ENCODE measurements around the gene ZNF213.

The ZNF213 gene

GRCh38 chr16:3118204-3118790, 16.5 kb upstream of the ZNF213 start:
- H3K27ac Mint-ChIP-seq = no peak overlapping the region
- no peaks in the 10 kb centered on the region for H3K9me3 Mint-ChIP-seq
- no peaks in the 10 kb centered on the region for H3K27me3 Mint-ChIP-seq
- H3K4me1 Mint-ChIP-seq = peaks cover 4% of the 10 kb centered on the region
- H3K4me3 Mint-ChIP-seq = no peak overlapping the region
- no peak for DNase-seq
- no peak for ATAC-seq

- Mint-ChIP-seq H3K27me3 (no peaks in the 10 kb centered on the region), H3K4me1 (peaks cover 9% of the 10 kb centered on the region), H3K4me3 (no peak overlapping the region), H3K9me3 (no peaks in the 10 kb centered on the region), H3K27ac (no peak overlapping the region)
- DNase-seq (no peak), ATAC-seq (no peak)
Observed at GRCh38 chr16:3118846-3119245, 16.0 kb upstream of the ZNF213 start.

GRCh38 chr16:3119286-3119685, 15.5 kb upstream of the ZNF213 start:
- Mint-ChIP-seq H3K4me1 (peaks cover 10% of the 10 kb centered on the region), H3K9me3 (no peaks in the 10 kb centered on the region), H3K27ac (no peak overlapping the region), H3K27me3 (no peaks in the 10 kb centered on the region), H3K4me3 (no peak overlapping the region)
- no peak for DNase-seq
- ATAC-seq = no peak

GRCh38 chr16:3119701-3120408, 15.0 kb upstream of the ZNF213 start:
- no peak for DNase-seq
- Mint-ChIP-seq H3K9me3 (no peaks in the 10 kb centered on the region), H3K4me1 (peaks cover 15% of the 10 kb centered on the region), H3K4me3 (no peak overlapping the region), H3K27ac (no peak overlapping the region), H3K27me3 (no peaks in the 10 kb centered on the region)
- no peak for ATAC-seq

GRCh38 chr16:3120435-3120834, 14.4 kb upstream of the ZNF213 start:
- Mint-ChIP-seq H3K9me3 (no peaks in the 10 kb centered on the region), H3K4me3 (no peak overlapping the region), H3K27me3 (no peaks in the 10 kb centered on the region), H3K4me1 (peaks cover 21% of the 10 kb centered on the region), H3K27ac (no peak overlapping the region)
- DNase-seq = no peak
- ATAC-seq = no peak

GRCh38 chr16:3121851-3122467, 12.9 kb upstream of the ZNF213 start:
- H3K9me3 Mint-ChIP-seq = no peaks in the 10 kb centered on the region
- peaks cover 28% of the 10 kb centered on the region for H3K4me1 Mint-ChIP-seq
- DNase-seq = no peak
- H3K4me3 Mint-ChIP-seq = no peak overlapping the region
- no peak for ATAC-seq
- no peaks in the 10 kb centered on the region for H3K27me3 Mint-ChIP-seq
- peak overlapping the region in 1 of 2 donors; percentile 96 for H3K27ac Mint-ChIP-seq

- DNase-seq = no peak
- no peak for ATAC-seq
- Mint-ChIP-seq H3K9me3 (no peaks in the 10 kb centered on the region), H3K4me3 (peak overlapping the region; percentile 97 to 100), H3K27me3 (no peaks in the 10 kb centered on the region), H3K27ac (peak overlapping the region in 1 of 2 donors; percentile 28), H3K4me1 (peaks cover 34% of the 10 kb centered on the region)
Observed at GRCh38 chr16:3122926-3123570, 11.8 kb upstream of the ZNF213 start.

- ATAC-seq (peak; percentile 93), DNase-seq (peak; percentile 96 to 97)
- H3K27me3 Mint-ChIP-seq = no peaks in the 10 kb centered on the region
- peak overlapping the region; percentile 97 to 100 for H3K4me3 Mint-ChIP-seq
- peak overlapping the region; percentile 93 to 94 for H3K27ac Mint-ChIP-seq
- H3K9me3 Mint-ChIP-seq = no peaks in the 10 kb centered on the region
- H3K4me1 Mint-ChIP-seq = peaks cover 46% of the 10 kb centered on the region
Observed at GRCh38 chr16:3123986-3124886, 10.6 kb upstream of the ZNF213 start.

GRCh38 chr16:3127745-3128144, 7.1 kb upstream of the ZNF213 start:
- H3K27me3 Mint-ChIP-seq = no peaks in the 10 kb centered on the region
- no peaks in the 10 kb centered on the region for H3K9me3 Mint-ChIP-seq
- DNase-seq (no peak), ATAC-seq (no peak)
- H3K4me3 Mint-ChIP-seq = peak overlapping the region in 1 of 2 donors; percentile 41
- peak overlapping the region in 1 of 2 donors; percentile 78 for H3K27ac Mint-ChIP-seq
- peaks cover 70% of the 10 kb centered on the region for H3K4me1 Mint-ChIP-seq

GRCh38 chr16:3129137-3130131, 5.4 kb upstream of the ZNF213 start:
- Mint-ChIP-seq H3K4me3 (peak overlapping the region; percentile 96 to 100), H3K27me3 (no peaks in the 10 kb centered on the region), H3K4me1 (peaks cover 65% of the 10 kb centered on the region), H3K27ac (peak overlapping the region; percentile 87 to 90), H3K9me3 (no peaks in the 10 kb centered on the region)
- peak; percentile 77 for ATAC-seq
- peak; percentile 79 for DNase-seq

GRCh38 chr16:3131755-3132377, 3.0 kb upstream of the ZNF213 start:
- H3K4me1 Mint-ChIP-seq = peaks cover 59% of the 10 kb centered on the region
- H3K27me3 Mint-ChIP-seq = no peaks in the 10 kb centered on the region
- H3K27ac Mint-ChIP-seq = no peak overlapping the region
- H3K4me3 Mint-ChIP-seq = no peak overlapping the region
- no peaks in the 10 kb centered on the region for H3K9me3 Mint-ChIP-seq
- ATAC-seq (no peak), DNase-seq (peak; percentile 49 to 61)

GRCh38 chr16:3133844-3134243, 985 bp upstream of the ZNF213 start:
- no peak for DNase-seq
- no peaks in the 10 kb centered on the region for H3K27me3 Mint-ChIP-seq
- H3K4me1 Mint-ChIP-seq = peaks cover 59% of the 10 kb centered on the region
- no peaks in the 10 kb centered on the region for H3K9me3 Mint-ChIP-seq
- H3K27ac Mint-ChIP-seq = peak overlapping the region; percentile 95 to 96
- peak overlapping the region; percentile 96 to 98 for H3K4me3 Mint-ChIP-seq
- ATAC-seq = no peak

GRCh38 chr16:3135126-3135715, 392 bp downstream of the ZNF213 start:
- Mint-ChIP-seq H3K9me3 (no peaks in the 10 kb centered on the region), H3K4me1 (peaks cover 50% of the 10 kb centered on the region), H3K27ac (peak overlapping the region; percentile 86), H3K27me3 (no peaks in the 10 kb centered on the region), H3K4me3 (peak overlapping the region; percentile 96 to 98)
- DNase-seq (no peak), ATAC-seq (peak; percentile 65)
